ENCODE measurements around the gene AFM. TPM values are rescaled to one million over a fixed set of nuclear protein-coding genes. Genes with fewer than 3 reads are reported as not detected.

AFM gene
- total and polyA plus RNA-seq, 2 of the 13 experiments (the other 11 are each of a cell fraction or from before 2014, with no cell fraction given): 0.13 to 1.8 TPM

DNA sequence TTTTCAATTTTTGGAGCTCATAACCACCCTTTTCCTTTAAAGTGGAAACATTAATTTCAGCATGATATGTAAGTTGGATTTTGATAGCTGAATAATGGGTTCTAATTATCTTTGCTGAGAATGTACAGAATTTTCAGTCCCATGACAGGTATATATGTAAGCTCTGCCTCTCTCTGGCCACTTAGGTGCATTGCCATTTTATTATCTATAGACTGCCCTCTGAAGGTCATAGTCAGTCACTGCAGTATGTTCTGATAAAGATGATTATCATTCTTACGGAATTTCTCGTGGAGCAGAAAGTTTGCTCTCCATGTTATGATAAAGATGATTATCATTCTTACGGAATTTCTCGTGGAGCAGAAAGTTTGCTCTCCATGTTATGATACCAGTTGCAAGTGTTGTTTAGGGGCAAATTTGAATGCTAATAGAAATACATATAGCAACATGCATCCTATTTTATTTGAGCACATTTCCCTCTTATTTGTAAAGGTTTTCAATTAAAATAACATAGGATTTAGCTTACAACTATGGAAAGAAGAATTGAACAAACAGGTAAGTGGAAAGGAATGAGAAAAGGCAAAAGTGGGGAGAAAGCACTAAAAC, 35.1 kb upstream of the AFM start:
- peak overlapping the region; percentile 38 for H3K27ac ChIP-seq (ENCODE audit: extremely low read length, insufficient read depth, low read length)
- peaks cover 82% of the 10 kb centered on the region for H3K4me1 ChIP-seq (ENCODE audit: insufficient read depth, low read length)
- H2AFZ ChIP-seq (ENCODE audit: low read length): no peak overlapping the region
- H3K79me2 ChIP-seq (ENCODE audit: insufficient read depth, low read length): peaks cover 10% of the 10 kb centered on the region
- peak; percentile 78 for DNase-seq (ENCODE audit: low spot score)
- peaks cover 2 to 50% of the 10 kb centered on the region in 2 experiments for H3K36me3 ChIP-seq (replicated peaks in 1 of 2; ENCODE audit: control insufficient read depth in 1 of 2, insufficient read depth in 2 of 2, low read length in 2 of 2)
- H3K9ac ChIP-seq (ENCODE audit: insufficient read depth, low read depth, low read length): no peak overlapping the region
- peaks cover 19% of the 10 kb centered on the region; the same call in 1 of the 2 replicates for H4K20me1 ChIP-seq (ENCODE audit: insufficient read depth, low read length)
- no peaks in the 10 kb centered on the region for H3K9me3 ChIP-seq (ENCODE audit: low read length)
- ChIA-PET CTCF (ENCODE audit: low intra/inter-chr PET ratio, low total read pairs) (interaction anchor here (0.7 to 4.0 kb wide), 9 partner anchors 12 to 135 kb away, joined by 3 to 138 read pairs (median 5); no protein-coding TSS in a partner anchor), POLR2A (interaction anchor here (0.7 to 2.3 kb wide), 9 partner anchors 10 to 105 kb away, joined by 3 to 17 read pairs (median 4); partner anchors contain the start of genes AFP and ALB)
- H3K27me3 ChIP-seq (ENCODE audit: control insufficient read depth in 1 of 2, insufficient read depth in 2 of 2, low read length in 2 of 2): no peaks in the 10 kb centered on the region
- whole genome bisulfite sequencing (ENCODE audit: low lambda C conversion rate): 24% methylated on average over 4 of the region's 4 CpGs
- intact Hi-C loops (cut with micrococcal nuclease; ENCODE audit: unreplicated experiment): loop anchor here (1.0 to 10.0 kb wide), 4 partner anchors 39 to 208 kb away; no protein-coding TSS in a partner anchor
- in situ Hi-C loops (cut with HindIII; ENCODE audit: extremely low pct_ligation_motif_present, low pct_unique_long_range_greater_than_20kb): no loop called here
- no peak overlapping the region; a peak in 1 of 6 replicates for H3K4me3 ChIP-seq (replicated peaks in 1 of 3; ENCODE audit: insufficient read depth in 1 of 3, low read depth in 2 of 3, low read length in 3 of 3)
- ATAC-seq: peak; percentile 64
- no TSS peak for BruUV-seq (replicated peaks)
- FAIRE-seq: peak; percentile 12
- peak overlapping the region; percentile 36; the same call in 1 of the 2 replicates for H3K4me2 ChIP-seq (ENCODE audit: low read depth, low read length)
- TF ChIP-seq POLR2AphosphoS5 (IDR thresholded peaks at IDR 0.05; ENCODE audit: low read depth, low read length) (peak; percentile 39; the same call in 1 of the 2 replicates), CAMTA2 (CRISPR knock-in tag; IDR thresholded peaks at IDR 0.05; ENCODE audit: borderline replicate concordance) (no peak), ZMAT3 (CRISPR knock-in tag; conservative IDR thresholded peaks at IDR 0.05) (no peak), PHF5A (CRISPR knock-in tag; IDR thresholded peaks at IDR 0.05; ENCODE audit: low read depth, unreplicated experiment) (peak; percentile 68), POLR2A (IDR thresholded peaks at IDR 0.05; ENCODE audit: insufficient read depth in 1 of 2, low read depth in 2 of 2, low read length in 2 of 2) (peak in 1 of 2 experiments; percentile 39; a peak in 2 of 4 replicates)
- TF ChIP-seq, protein P1, sequence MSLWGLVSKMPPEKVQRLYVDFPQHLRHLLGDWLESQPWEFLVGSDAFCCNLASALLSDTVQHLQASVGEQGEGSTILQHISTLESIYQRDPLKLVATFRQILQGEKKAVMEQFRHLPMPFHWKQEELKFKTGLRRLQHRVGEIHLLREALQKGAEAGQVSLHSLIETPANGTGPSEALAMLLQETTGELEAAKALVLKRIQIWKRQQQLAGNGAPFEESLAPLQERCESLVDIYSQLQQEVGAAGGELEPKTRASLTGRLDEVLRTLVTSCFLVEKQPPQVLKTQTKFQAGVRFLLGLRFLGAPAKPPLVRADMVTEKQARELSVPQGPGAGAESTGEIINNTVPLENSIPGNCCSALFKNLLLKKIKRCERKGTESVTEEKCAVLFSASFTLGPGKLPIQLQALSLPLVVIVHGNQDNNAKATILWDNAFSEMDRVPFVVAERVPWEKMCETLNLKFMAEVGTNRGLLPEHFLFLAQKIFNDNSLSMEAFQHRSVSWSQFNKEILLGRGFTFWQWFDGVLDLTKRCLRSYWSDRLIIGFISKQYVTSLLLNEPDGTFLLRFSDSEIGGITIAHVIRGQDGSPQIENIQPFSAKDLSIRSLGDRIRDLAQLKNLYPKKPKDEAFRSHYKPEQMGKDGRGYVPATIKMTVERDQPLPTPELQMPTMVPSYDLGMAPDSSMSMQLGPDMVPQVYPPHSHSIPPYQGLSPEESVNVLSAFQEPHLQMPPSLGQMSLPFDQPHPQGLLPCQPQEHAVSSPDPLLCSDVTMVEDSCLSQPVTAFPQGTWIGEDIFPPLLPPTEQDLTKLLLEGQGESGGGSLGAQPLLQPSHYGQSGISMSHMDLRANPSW (CRISPR knock-in tag; IDR thresholded peaks at IDR 0.05; ENCODE audit: borderline replicate concordance): peak; percentile 54; the same call in 1 of the 2 replicates
- TF ChIP-seq, protein P2, sequence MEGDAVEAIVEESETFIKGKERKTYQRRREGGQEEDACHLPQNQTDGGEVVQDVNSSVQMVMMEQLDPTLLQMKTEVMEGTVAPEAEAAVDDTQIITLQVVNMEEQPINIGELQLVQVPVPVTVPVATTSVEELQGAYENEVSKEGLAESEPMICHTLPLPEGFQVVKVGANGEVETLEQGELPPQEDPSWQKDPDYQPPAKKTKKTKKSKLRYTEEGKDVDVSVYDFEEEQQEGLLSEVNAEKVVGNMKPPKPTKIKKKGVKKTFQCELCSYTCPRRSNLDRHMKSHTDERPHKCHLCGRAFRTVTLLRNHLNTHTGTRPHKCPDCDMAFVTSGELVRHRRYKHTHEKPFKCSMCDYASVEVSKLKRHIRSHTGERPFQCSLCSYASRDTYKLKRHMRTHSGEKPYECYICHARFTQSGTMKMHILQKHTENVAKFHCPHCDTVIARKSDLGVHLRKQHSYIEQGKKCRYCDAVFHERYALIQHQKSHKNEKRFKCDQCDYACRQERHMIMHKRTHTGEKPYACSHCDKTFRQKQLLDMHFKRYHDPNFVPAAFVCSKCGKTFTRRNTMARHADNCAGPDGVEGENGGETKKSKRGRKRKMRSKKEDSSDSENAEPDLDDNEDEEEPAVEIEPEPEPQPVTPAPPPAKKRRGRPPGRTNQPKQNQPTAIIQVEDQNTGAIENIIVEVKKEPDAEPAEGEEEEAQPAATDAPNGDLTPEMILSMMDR (CRISPR knock-in tag; IDR thresholded peaks at IDR 0.05): peak; percentile 75
- TF ChIP-seq, protein P3, sequence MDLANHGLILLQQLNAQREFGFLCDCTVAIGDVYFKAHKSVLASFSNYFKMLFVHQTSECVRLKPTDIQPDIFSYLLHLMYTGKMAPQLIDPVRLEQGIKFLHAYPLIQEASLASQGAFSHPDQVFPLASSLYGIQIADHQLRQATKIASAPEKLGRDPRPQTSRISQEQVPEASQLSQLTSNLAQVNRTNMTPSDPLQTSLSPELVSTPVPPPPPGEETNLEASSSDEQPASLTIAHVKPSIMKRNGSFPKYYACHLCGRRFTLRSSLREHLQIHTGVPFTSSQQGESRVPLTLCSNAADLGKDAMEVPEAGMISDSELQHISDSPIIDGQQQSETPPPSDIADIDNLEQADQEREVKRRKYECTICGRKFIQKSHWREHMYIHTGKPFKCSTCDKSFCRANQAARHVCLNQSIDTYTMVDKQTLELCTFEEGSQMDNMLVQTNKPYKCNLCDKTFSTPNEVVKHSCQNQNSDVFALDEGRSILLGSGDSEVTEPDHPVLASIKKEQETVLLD (CRISPR knock-in tag; IDR thresholded peaks at IDR 0.05; ENCODE audit: low read depth): 0 out of 2 replicates have a peak, but pooled peaks have one; percentile 25
- TF ChIP-seq, protein P4, sequence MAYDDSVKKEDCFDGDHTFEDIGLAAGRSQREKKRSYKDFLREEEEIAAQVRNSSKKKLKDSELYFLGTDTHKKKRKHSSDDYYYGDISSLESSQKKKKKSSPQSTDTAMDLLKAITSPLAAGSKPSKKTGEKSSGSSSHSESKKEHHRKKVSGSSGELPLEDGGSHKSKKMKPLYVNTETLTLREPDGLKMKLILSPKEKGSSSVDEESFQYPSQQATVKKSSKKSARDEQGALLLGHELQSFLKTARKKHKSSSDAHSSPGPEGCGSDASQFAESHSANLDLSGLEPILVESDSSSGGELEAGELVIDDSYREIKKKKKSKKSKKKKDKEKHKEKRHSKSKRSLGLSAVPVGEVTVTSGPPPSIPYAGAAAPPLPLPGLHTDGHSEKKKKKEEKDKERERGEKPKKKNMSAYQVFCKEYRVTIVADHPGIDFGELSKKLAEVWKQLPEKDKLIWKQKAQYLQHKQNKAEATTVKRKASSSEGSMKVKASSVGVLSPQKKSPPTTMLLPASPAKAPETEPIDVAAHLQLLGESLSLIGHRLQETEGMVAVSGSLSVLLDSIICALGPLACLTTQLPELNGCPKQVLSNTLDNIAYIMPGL (CRISPR knock-in tag; IDR thresholded peaks at IDR 0.05; ENCODE audit: borderline replicate concordance in 1 of 2, low read depth in 1 of 2): peak in 1 of 2 experiments; percentile 46; a peak in 1 of 4 replicates
- TF ChIP-seq, protein P5, sequence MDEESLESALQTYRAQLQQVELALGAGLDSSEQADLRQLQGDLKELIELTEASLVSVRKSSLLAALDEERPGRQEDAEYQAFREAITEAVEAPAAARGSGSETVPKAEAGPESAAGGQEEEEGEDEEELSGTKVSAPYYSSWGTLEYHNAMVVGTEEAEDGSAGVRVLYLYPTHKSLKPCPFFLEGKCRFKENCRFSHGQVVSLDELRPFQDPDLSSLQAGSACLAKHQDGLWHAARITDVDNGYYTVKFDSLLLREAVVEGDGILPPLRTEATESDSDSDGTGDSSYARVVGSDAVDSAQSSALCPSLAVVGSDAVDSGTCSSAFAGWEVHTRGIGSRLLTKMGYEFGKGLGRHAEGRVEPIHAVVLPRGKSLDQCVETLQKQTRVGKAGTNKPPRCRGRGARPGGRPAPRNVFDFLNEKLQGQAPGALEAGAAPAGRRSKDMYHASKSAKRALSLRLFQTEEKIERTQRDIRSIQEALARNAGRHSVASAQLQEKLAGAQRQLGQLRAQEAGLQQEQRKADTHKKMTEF (CRISPR knock-in tag; IDR thresholded peaks at IDR 0.05): 0 out of 2 replicates have a peak, but pooled peaks have one; percentile 40
